Hepatocyte (in vitro differentiated cells): ENCODE results near the gene KCNQ1. TPM values are rescaled to one million over a fixed set of nuclear protein-coding genes. Genes with fewer than 3 reads are reported as not detected.

Experiments used
- DNase-seq: peaks from one replicate; pipeline ENCODE4 v3.0.0-alpha.2; 2016; ENCODE audit warnings: low spot score
- H2AFZ ChIP-seq: fragments of 200-600 bp; sonication (generic); 2 replicates; pipeline ENCODE4 v1.6.0; 2016; ENCODE audit warnings: antibody characterized with exemption, mild to moderate bottlenecking
- H3K27ac ChIP-seq: fragments of 200-600 bp; sonication (generic); 2 replicates; pipeline ENCODE4 v1.5.1; 2016; ENCODE audit warnings: mild to moderate bottlenecking
- H3K27me3 ChIP-seq: fragments of 200-600 bp; sonication (generic); 2 replicates; pipeline ENCODE4 v1.6.1; 2016
- H3K36me3 ChIP-seq: fragments of 200-600 bp; sonication (generic); replicated peaks from 2 replicates; pipeline ENCODE4 v1.5.1; 2016; ENCODE audit warnings: low read depth; ENCODE audit not compliant: insufficient read depth
- H3K4me1 ChIP-seq: fragments of 200-600 bp; sonication (generic); 2 replicates; pipeline ENCODE4 v1.5.1; 2016; ENCODE audit warnings: mild to moderate bottlenecking, moderate library complexity; ENCODE audit not compliant: insufficient read depth
- H3K4me2 ChIP-seq: fragments of 200-600 bp; sonication (generic); 2 replicates; pipeline ENCODE4 v1.6.0; 2016
- H3K4me3 ChIP-seq: fragments of 200-600 bp; sonication (generic); 2 replicates; pipeline ENCODE4 v1.5.1; 2016; ENCODE audit warnings: mild to moderate bottlenecking
- H3K79me2 ChIP-seq: fragments of 200-600 bp; sonication (generic); 2 replicates; pipeline ENCODE4 v1.6.0; 2017; ENCODE audit warnings: mild to moderate bottlenecking
- H3K9me2 ChIP-seq: fragments of 200-600 bp; sonication (generic); replicated peaks from 2 replicates; pipeline ENCODE4 v1.6.0; 2017; ENCODE audit warnings: mild to moderate bottlenecking; ENCODE audit not compliant: insufficient read depth
- H3K9me3 ChIP-seq: fragments of 200-600 bp; sonication (generic); 2 replicates; pipeline ENCODE4 v1.5.1; 2016; ENCODE audit warnings: low read depth, mild to moderate bottlenecking
- H4K20me1 ChIP-seq: fragments of 200-600 bp; sonication (generic); 2 replicates; pipeline ENCODE4 v1.6.0; 2016; ENCODE audit warnings: mild to moderate bottlenecking; ENCODE audit not compliant: insufficient read depth, poor library complexity, severe bottlenecking
- EZH2 ChIP-seq: fragments of 200-600 bp; sonication (generic); IDR thresholded peaks from 2 replicates; pipeline ENCODE4 v1.6.1; 2016; ENCODE audit warnings: antibody characterized with exemption, mild to moderate bottlenecking, borderline replicate concordance
- EZH2phosphoT487 ChIP-seq: fragments of 200-600 bp; sonication (generic); IDR thresholded peaks from one replicate; pipeline ENCODE4 v1.6.1; 2018; ENCODE audit warnings: antibody characterized with exemption, mild to moderate bottlenecking, low read depth, moderate library complexity; ENCODE audit not compliant: unreplicated experiment, severe bottlenecking
- WGBS: methylation state at CpG from one replicate; pipeline ENCODE4 v1.1.6; 2016; ENCODE audit warnings: low lambda C conversion rate; ENCODE audit errors: missing lambda C conversion rate; 5-methylcytosine and 5-hydroxymethylcytosine counted together
- polyA plus RNA-seq: library from polyadenylated mRNA; unstranded; fragments of >200 nt; fragmentation: Nextera tagmentation; extraction: Ambion mirVana; gene quantifications from 2 replicates; pipeline ENCODE4 v1.2.1, GENCODE V29; 2016
- total RNA-seq: library from RNA; depleted of rRNA; stranded (reverse); fragments of >200 nt; gene quantifications from 2 replicates; pipeline ENCODE4 v1.2.3, GENCODE V29; 2014
- TF ChIP-seq, protein P1 (sequence below): fragments of 200-600 bp; sonication (generic); IDR thresholded peaks from 2 replicates; pipeline ENCODE4 v1.5.1; 2016; ENCODE audit warnings: antibody characterized with exemption, mild to moderate bottlenecking; ENCODE audit not compliant: poor library complexity

Gene KCNQ1
- total and polyA plus RNA-seq, 2 experiments from 2014 or later: 1.8 to 6.4 TPM

DNA sequence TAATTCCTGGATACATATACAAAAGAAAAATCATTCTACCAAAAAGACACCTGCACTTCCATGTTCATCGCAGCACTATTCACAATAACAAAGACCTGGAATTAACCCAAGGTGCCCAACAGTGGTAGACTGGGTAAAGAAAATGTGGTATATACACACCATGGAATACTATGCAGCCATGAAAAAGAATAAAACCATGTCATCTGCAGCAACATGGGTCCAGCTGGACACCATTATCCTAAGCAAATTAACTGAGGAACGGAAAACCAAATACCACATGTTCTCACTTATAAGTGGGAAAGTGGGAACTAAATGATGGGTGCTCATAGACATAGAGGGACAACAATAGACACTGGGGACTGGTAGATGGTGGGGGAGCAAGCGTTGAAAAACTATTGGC, 5.0 kb upstream of the KCNQ1 start:
- H3K36me3 ChIP-seq: no peaks in the 10 kb centered on the region
- no peaks in the 10 kb centered on the region for H3K9me2 ChIP-seq
- H3K9me3 ChIP-seq: no peaks in the 10 kb centered on the region
- TF ChIP-seq, protein P1, sequence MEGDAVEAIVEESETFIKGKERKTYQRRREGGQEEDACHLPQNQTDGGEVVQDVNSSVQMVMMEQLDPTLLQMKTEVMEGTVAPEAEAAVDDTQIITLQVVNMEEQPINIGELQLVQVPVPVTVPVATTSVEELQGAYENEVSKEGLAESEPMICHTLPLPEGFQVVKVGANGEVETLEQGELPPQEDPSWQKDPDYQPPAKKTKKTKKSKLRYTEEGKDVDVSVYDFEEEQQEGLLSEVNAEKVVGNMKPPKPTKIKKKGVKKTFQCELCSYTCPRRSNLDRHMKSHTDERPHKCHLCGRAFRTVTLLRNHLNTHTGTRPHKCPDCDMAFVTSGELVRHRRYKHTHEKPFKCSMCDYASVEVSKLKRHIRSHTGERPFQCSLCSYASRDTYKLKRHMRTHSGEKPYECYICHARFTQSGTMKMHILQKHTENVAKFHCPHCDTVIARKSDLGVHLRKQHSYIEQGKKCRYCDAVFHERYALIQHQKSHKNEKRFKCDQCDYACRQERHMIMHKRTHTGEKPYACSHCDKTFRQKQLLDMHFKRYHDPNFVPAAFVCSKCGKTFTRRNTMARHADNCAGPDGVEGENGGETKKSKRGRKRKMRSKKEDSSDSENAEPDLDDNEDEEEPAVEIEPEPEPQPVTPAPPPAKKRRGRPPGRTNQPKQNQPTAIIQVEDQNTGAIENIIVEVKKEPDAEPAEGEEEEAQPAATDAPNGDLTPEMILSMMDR: no peak
- no peak for TF ChIP-seq EZH2phosphoT487
- no peak for TF ChIP-seq EZH2
- 97% methylated on average over 3 of the region's 3 CpGs for WGBS
- DNase-seq: no peak
- no peaks in the 10 kb centered on the region for H4K20me1 ChIP-seq
- H3K27me3 ChIP-seq: peaks cover 19% of the 10 kb centered on the region
- no peak overlapping the region for H3K4me2 ChIP-seq
- no peak overlapping the region for H3K4me3 ChIP-seq
- no peak overlapping the region for H3K27ac ChIP-seq
- H3K79me2 ChIP-seq: no peaks in the 10 kb centered on the region
- no peak overlapping the region for H2AFZ ChIP-seq
- no peaks in the 10 kb centered on the region for H3K4me1 ChIP-seq

DNA sequence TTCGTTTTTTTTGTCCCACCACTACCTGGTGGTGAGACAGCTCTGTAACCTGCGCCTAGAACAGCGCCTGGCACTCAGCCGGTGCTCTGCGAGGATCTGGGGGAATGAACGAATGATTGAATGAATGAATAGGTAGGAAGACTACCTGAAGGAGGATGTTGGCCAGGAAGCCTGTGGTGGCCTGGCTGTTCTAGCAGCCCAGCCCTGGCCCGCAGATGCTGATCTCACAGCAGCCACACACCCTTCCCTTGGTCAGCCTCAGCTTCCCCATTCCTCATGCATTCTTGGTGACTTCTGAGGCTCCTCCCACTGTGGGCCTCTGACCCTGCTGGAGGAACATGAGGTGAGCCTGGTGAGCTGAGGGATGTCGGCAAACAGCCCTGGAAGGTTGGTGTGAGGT, 4.2 kb upstream of the KCNQ1 start:
- no peak overlapping the region for H3K27ac ChIP-seq
- no peak for DNase-seq
- no peaks in the 10 kb centered on the region for H3K9me2 ChIP-seq
- whole genome bisulfite sequencing: 86% methylated on average over 8 of the region's 8 CpGs
- H3K36me3 ChIP-seq: no peaks in the 10 kb centered on the region
- no peaks in the 10 kb centered on the region for H3K9me3 ChIP-seq
- no peak overlapping the region for H3K4me3 ChIP-seq
- no peaks in the 10 kb centered on the region for H3K4me1 ChIP-seq
- H2AFZ ChIP-seq: no peak overlapping the region
- no peaks in the 10 kb centered on the region for H3K79me2 ChIP-seq
- TF ChIP-seq EZH2: no peak
- TF ChIP-seq, protein P1: no peak
- no peak for TF ChIP-seq EZH2phosphoT487
- no peak overlapping the region for H3K4me2 ChIP-seq
- H3K27me3 ChIP-seq: peaks cover 24% of the 10 kb centered on the region
- H4K20me1 ChIP-seq: no peaks in the 10 kb centered on the region

DNA sequence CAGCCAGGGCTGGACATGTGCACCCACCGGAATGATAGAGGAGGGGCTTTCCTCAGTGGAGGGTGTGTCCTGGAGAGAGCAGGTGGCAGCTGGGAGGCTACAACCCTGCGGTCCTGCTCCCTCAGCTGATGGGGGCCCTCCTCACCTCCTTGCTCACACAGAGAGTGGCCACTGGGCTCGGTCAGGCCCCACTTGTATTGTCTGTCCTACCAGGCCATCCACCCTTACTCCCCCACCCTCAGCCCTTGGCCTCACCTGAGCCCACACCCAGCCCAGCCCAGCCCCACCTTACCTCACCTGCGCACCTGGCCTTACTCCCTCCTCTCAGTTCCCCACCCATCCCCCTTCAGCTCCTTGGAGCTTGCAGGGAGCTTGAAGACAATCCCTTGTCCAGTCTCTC, 3.6 kb upstream of the KCNQ1 start:
- no peak overlapping the region for H3K27ac ChIP-seq
- H3K9me3 ChIP-seq: no peaks in the 10 kb centered on the region
- no peak overlapping the region for H2AFZ ChIP-seq
- DNase-seq: no peak
- no peaks in the 10 kb centered on the region for H3K9me2 ChIP-seq
- WGBS: 68% methylated on average over 4 of the region's 4 CpGs
- H3K79me2 ChIP-seq: no peaks in the 10 kb centered on the region
- peaks cover 29% of the 10 kb centered on the region for H3K27me3 ChIP-seq
- H3K4me1 ChIP-seq: no peaks in the 10 kb centered on the region
- H4K20me1 ChIP-seq: no peaks in the 10 kb centered on the region
- H3K36me3 ChIP-seq: no peaks in the 10 kb centered on the region
- TF ChIP-seq EZH2phosphoT487: no peak
- no peak overlapping the region for H3K4me2 ChIP-seq
- H3K4me3 ChIP-seq: no peak overlapping the region

DNA sequence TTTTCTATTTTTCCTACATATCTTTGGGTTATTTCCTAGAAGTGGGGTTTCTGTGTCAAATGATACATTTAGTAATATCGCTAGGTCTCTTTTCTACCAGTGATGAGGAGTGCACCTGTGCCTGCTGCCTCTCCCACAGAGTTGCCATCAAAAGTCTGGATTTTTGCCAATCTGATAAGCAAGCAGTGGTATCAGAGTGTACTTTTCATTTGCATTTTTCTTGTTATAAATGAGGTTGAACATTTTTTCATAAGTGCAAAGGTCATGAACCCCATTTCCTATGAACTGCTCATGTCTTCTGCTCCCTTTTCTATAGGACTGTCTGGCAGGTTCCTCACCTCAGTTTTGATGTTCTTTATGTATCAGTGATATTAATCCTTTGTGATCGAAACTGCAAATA, 2.2 kb upstream of the KCNQ1 start:
- TF ChIP-seq, protein P1: no peak
- no peak for TF ChIP-seq EZH2
- TF ChIP-seq EZH2phosphoT487: no peak
- WGBS: 95% methylated on average over 2 of the region's 2 CpGs
- Histone ChIP-seq H3K79me2 (no peaks in the 10 kb centered on the region), H3K27ac (no peak overlapping the region), H3K4me2 (no peak overlapping the region), H3K36me3 (no peaks in the 10 kb centered on the region), H2AFZ (no peak overlapping the region), H3K9me3 (no peaks in the 10 kb centered on the region), H3K4me1 (no peaks in the 10 kb centered on the region), H3K9me2 (no peaks in the 10 kb centered on the region), H3K4me3 (no peak overlapping the region), H3K27me3 (peaks cover 38% of the 10 kb centered on the region), H4K20me1 (no peaks in the 10 kb centered on the region)
- no peak for DNase-seq
